ENCODE results near the gene TTYH3. TPM values are rescaled to one million over a fixed set of nuclear protein-coding genes. Genes with fewer than 3 reads are reported as not detected.

Gene TTYH3
- total RNA-seq, 1 experiment from 2014 or later, result 278 TPM

DNA sequence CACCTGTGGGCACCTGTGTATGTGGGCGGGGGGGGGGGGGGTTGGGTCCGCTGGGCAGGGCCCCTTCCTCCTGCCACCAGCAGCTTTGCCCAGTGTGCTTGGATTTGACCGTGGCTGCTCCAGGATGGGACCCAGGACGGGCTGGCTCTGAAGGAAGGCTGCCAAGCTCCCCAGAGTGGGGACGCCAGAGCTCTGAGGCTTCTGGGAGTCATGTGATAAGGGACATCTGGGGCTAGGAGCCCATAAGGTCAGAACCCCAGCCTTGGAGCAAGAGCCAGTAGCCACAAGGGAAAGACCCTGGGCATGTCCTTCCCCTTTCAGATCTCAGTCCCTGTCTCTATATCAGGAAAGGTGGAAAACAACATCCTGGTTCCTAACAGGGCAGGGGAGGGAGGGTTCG, 34.4 kb downstream of the TTYH3 start:
- Histone ChIP-seq H3K4me3 (ENCODE audit: low read depth in 2 of 2, low read length in 2 of 2) (no peak overlapping the region), H3K9me3 (ENCODE audit: control insufficient read depth, insufficient read depth, low read depth, low read length) (no peaks in the 10 kb centered on the region), H3K36me3 (ENCODE audit: control insufficient read depth, insufficient read depth, low read length) (no peaks in the 10 kb centered on the region; the same call in 1 of the 2 replicates), H3K4me1 (ENCODE audit: control insufficient read depth, insufficient read depth, low read length) (peaks cover 23% of the 10 kb centered on the region), H3K27me3 (ENCODE audit: control insufficient read depth, insufficient read depth, low read length) (no peaks in the 10 kb centered on the region), H3K27ac (ENCODE audit: low read length) (no peak overlapping the region)
- in situ Hi-C loops (cut with HindIII; ENCODE audit: low pct_unique_long_range_greater_than_20kb, low sequenced_read_pairs) (no loop called here), intact Hi-C loops (cut with micrococcal nuclease; ENCODE audit: unreplicated experiment) (no loop called here)
- CTCF ChIA-PET, result no interaction called here
- no TSS peak for BruUV-seq (replicated peaks)
- TF ChIP-seq SIN3A (IDR thresholded peaks at IDR 0.05; ENCODE audit: borderline replicate concordance, insufficient read depth, low read depth, low read length), result no peak
- POLR2A ChIA-PET, result interaction anchor here (0.6 kb wide), 1 partner anchor 1191 kb away, joined by 4 read pairs; no protein-coding TSS in a partner anchor
- no peak for ATAC-seq
- no peak for DNase-seq (ENCODE audit: low read depth, low spot score)

DNA sequence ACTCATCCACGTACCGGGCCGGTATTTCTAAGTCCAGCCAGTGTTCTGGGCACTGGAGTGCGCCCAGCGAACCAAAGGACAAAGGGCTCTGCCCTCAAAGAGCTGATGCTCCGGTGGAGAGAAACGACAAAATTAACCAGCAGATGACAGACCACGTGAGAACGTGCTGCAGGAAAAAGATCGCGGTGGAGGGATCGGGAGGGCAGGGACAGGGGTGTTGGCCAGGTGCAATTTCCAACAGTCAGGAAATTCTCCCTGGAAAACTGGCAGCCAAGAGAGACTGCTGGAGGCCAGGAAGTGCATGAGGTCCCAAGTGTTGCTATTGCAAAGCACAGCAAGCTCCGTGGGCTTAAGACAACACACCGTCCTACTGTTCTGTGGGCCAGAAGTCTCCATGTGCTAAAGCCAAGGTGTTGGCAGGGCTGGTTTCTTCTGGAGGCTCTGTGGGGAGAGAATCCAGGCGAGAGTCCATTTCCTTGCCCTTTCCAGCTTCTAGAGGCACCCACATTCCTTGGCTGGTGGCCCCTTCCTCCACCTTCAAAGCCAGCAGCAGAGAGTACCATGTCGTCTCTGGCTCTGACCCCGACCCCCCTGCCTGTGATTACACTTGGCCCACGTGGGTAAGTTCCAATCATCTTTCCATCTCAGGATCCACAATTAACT, 34.9 kb downstream of the TTYH3 start:
- CTCF ChIA-PET, result no interaction called here
- no peak for ATAC-seq
- no peaks in the 10 kb centered on the region for H3K27me3 ChIP-seq (ENCODE audit: control insufficient read depth, insufficient read depth, low read length)
- POLR2A ChIA-PET, result interaction anchor here (0.6 kb wide), 1 partner anchor 1192 kb away, joined by 4 read pairs; no protein-coding TSS in a partner anchor
- TF ChIP-seq POLR2AphosphoS5 (IDR thresholded peaks at IDR 0.05; ENCODE audit: low read depth, low read length), result no peak
- TF ChIP-seq, protein P1, sequence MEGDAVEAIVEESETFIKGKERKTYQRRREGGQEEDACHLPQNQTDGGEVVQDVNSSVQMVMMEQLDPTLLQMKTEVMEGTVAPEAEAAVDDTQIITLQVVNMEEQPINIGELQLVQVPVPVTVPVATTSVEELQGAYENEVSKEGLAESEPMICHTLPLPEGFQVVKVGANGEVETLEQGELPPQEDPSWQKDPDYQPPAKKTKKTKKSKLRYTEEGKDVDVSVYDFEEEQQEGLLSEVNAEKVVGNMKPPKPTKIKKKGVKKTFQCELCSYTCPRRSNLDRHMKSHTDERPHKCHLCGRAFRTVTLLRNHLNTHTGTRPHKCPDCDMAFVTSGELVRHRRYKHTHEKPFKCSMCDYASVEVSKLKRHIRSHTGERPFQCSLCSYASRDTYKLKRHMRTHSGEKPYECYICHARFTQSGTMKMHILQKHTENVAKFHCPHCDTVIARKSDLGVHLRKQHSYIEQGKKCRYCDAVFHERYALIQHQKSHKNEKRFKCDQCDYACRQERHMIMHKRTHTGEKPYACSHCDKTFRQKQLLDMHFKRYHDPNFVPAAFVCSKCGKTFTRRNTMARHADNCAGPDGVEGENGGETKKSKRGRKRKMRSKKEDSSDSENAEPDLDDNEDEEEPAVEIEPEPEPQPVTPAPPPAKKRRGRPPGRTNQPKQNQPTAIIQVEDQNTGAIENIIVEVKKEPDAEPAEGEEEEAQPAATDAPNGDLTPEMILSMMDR (IDR thresholded peaks at IDR 0.05), result no peak
- TF ChIP-seq, protein P2, sequence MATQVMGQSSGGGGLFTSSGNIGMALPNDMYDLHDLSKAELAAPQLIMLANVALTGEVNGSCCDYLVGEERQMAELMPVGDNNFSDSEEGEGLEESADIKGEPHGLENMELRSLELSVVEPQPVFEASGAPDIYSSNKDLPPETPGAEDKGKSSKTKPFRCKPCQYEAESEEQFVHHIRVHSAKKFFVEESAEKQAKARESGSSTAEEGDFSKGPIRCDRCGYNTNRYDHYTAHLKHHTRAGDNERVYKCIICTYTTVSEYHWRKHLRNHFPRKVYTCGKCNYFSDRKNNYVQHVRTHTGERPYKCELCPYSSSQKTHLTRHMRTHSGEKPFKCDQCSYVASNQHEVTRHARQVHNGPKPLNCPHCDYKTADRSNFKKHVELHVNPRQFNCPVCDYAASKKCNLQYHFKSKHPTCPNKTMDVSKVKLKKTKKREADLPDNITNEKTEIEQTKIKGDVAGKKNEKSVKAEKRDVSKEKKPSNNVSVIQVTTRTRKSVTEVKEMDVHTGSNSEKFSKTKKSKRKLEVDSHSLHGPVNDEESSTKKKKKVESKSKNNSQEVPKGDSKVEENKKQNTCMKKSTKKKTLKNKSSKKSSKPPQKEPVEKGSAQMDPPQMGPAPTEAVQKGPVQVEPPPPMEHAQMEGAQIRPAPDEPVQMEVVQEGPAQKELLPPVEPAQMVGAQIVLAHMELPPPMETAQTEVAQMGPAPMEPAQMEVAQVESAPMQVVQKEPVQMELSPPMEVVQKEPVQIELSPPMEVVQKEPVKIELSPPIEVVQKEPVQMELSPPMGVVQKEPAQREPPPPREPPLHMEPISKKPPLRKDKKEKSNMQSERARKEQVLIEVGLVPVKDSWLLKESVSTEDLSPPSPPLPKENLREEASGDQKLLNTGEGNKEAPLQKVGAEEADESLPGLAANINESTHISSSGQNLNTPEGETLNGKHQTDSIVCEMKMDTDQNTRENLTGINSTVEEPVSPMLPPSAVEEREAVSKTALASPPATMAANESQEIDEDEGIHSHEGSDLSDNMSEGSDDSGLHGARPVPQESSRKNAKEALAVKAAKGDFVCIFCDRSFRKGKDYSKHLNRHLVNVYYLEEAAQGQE (IDR thresholded peaks at IDR 0.05; ENCODE audit: insufficient read depth in 1 of 2, low read depth in 2 of 2, low read length in 1 of 2), result no peak
- TF ChIP-seq SIN3A (IDR thresholded peaks at IDR 0.05; ENCODE audit: borderline replicate concordance, insufficient read depth, low read depth, low read length), result no peak
- TF ChIP-seq TCF7L2 (IDR thresholded peaks at IDR 0.05; ENCODE audit: low read depth, low read length), result no peak
- peaks cover 23% of the 10 kb centered on the region for H3K4me1 ChIP-seq (ENCODE audit: control insufficient read depth, insufficient read depth, low read length)
- no peak for DNase-seq (ENCODE audit: low read depth, low spot score)
- in situ Hi-C loops (cut with HindIII; ENCODE audit: low pct_unique_long_range_greater_than_20kb, low sequenced_read_pairs), result no loop called here
- no peaks in the 10 kb centered on the region for H3K9me3 ChIP-seq (ENCODE audit: control insufficient read depth, insufficient read depth, low read depth, low read length)
- H3K4me3 ChIP-seq (ENCODE audit: low read depth in 2 of 2, low read length in 2 of 2), result no peak overlapping the region
- intact Hi-C loops (cut with micrococcal nuclease; ENCODE audit: unreplicated experiment), result no loop called here
- no peaks in the 10 kb centered on the region; the same call in 1 of the 2 replicates for H3K36me3 ChIP-seq (ENCODE audit: control insufficient read depth, insufficient read depth, low read length)
- no TSS peak for BruUV-seq (replicated peaks)
- H3K27ac ChIP-seq (ENCODE audit: low read length), result no peak overlapping the region

DNA sequence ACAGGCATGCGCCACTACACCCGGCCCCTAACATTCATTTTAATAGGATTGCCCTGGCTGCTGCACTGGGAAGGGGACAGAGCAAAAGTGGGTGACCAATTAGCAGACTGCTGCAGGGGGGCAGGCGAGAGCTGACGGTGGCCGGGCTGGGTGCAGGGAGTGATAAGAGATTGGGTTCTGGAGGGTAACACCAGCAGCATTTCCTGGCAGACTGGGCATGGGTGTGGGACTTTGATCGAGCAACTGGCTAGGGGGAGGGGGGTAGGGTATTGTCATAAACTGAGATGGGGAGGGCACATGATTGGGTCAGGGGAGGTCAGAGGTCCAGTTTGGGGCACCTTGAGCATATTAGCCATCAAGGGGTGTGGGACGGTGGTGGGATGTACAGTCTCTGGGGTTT, 36.1 kb downstream of the TTYH3 start:
- TF ChIP-seq POLR2AphosphoS5 (IDR thresholded peaks at IDR 0.05; ENCODE audit: low read depth, low read length), result no peak
- no peak for TF ChIP-seq TCF7L2 (IDR thresholded peaks at IDR 0.05; ENCODE audit: low read depth, low read length)
- TF ChIP-seq, protein P2 (IDR thresholded peaks at IDR 0.05; ENCODE audit: insufficient read depth in 1 of 2, low read depth in 2 of 2, low read length in 1 of 2), result no peak
- no peak for TF ChIP-seq SIN3A (IDR thresholded peaks at IDR 0.05; ENCODE audit: borderline replicate concordance, insufficient read depth, low read depth, low read length)
- TF ChIP-seq, protein P1 (IDR thresholded peaks at IDR 0.05), result no peak
- no TSS peak for BruUV-seq (replicated peaks)
- ATAC-seq (no peak), DNase-seq (ENCODE audit: low read depth, low spot score) (no peak)
- no peak overlapping the region for H3K4me3 ChIP-seq (ENCODE audit: low read depth in 2 of 2, low read length in 2 of 2)
- no peak overlapping the region for H3K27ac ChIP-seq (ENCODE audit: low read length)
- H3K36me3 ChIP-seq (ENCODE audit: control insufficient read depth, insufficient read depth, low read length), result no peaks in the 10 kb centered on the region; the same call in 1 of the 2 replicates
- intact Hi-C loops (cut with micrococcal nuclease; ENCODE audit: unreplicated experiment) (no loop called here), in situ Hi-C loops (cut with HindIII; ENCODE audit: low pct_unique_long_range_greater_than_20kb, low sequenced_read_pairs) (no loop called here)
- CTCF ChIA-PET, result interaction anchor here (0.7 kb wide), 1 partner anchor 15 kb away, joined by 10 read pairs; no protein-coding TSS in a partner anchor
- POLR2A ChIA-PET, result no interaction called here
- H3K4me1 ChIP-seq (ENCODE audit: control insufficient read depth, insufficient read depth, low read length), result peaks cover 18% of the 10 kb centered on the region
- no peaks in the 10 kb centered on the region for H3K27me3 ChIP-seq (ENCODE audit: control insufficient read depth, insufficient read depth, low read length)
- H3K9me3 ChIP-seq (ENCODE audit: control insufficient read depth, insufficient read depth, low read depth, low read length), result no peaks in the 10 kb centered on the region

Measured in Panc1 (cell line).